Measurements from ENCODE around the gene ENTREP3.

The ENTREP3 gene

GRCh38 chr1:155202731-155203515 is 52.4 kb downstream of the ENTREP3 start:
- DNase-seq (ENCODE audit: low read depth in 3 of 3, low spot score in 1 of 3), result no peak

DNA sequence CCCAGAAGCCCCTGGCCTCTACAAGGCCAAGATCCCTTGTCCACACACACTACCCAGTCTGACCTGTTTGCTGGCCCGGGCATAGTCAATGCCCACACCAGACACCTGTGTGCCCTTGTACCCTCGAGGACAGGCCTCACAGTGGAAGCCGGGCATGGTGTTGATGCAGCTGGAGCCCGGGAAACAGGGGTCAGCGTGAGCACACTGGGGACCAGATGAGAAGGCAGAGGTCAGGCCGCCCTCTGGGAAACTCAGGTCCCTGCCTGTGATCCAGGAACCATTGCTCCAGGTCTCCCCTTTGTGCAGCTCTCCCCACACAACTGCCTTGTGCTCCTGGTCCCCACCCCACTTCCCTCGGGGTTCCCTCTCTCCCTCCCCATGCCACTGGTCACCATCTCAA is 53.1 kb downstream of the ENTREP3 start:
- DNase-seq (ENCODE audit: low read depth in 3 of 3, low spot score in 1 of 3), result no peak

- DNase-seq (ENCODE audit: low read depth in 3 of 3, low spot score in 1 of 3), result no peak
Measured at GRCh38 chr1:155200920-155201319, 54.4 kb downstream of the ENTREP3 start.

- DNase-seq (ENCODE audit: low read depth in 3 of 3, low spot score in 1 of 3), result no peak
Measured at GRCh38 chr1:155199792-155200191, 55.5 kb downstream of the ENTREP3 start.

DNA sequence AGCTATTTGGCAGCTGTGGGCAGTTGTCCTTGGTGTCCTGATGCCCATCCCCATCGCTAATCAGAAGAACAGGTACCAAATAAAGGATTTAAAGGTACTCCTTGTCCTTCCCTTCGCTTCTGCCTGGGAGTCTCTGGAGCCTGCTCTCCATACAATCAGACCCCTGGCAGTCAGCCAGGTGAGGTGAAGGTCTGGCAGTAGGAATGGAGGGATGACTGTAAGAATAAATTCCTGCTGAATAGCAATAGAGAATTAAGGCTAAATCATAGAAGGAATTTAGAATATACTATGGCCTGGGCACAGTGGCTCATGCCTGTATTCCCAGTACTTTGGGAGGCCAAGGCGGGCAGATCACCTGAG is 56.8 kb downstream of the ENTREP3 start:
- no peak for DNase-seq (ENCODE audit: low read depth in 3 of 3, low spot score in 1 of 3)

- no peak for DNase-seq (ENCODE audit: low read depth in 3 of 3, low spot score in 1 of 3)
Measured at GRCh38 chr1:155197901-155198546, 57.3 kb downstream of the ENTREP3 start.

Measured in stimulated activated CD4-positive, alpha-beta T cell treated with anti-CD3 and anti-CD28 coated beads, TNF-alpha, amount 100 ng/mL, for 1 hour (primary cell).